Measurements from ENCODE around the gene PRRT3. TPM values are rescaled to one million over a fixed set of nuclear protein-coding genes. Genes with fewer than 3 reads are reported as not detected.

PRRT3 gene
- 1.4 TPM for total RNA-seq
- polyA plus RNA-seq: 1.6 TPM
- long read RNA-seq, donor 1: 0 reads
- long read RNA-seq, donor 2: 0 reads
- long read RNA-seq, donor 3: 0 reads
- long read RNA-seq, donor 4: 0 reads
- long read RNA-seq, donor 5, partial matches to known transcripts: 0 of 1 reads
- long read RNA-seq, donor 5, other reads (novel, unspliced or antisense): 0 of 1 reads
- long read RNA-seq, donor 6: 0 reads
- long read RNA-seq, donor 7: 0 reads
- long read RNA-seq, donor 8, partial matches to known transcripts: 0 of 1 reads
- long read RNA-seq, donor 8, other reads (novel, unspliced or antisense): 0 of 1 reads
- long read RNA-seq, donor 9: 0 reads
- long read RNA-seq, donor 10: 0 reads

GRCh38 chr3:9951962-9952805, at the start of gene PRRT3:
Gene PRRT3, minus strand, starts transcription at chr3:9952408. Its CDS starts 2,293 bp downstream, at chr3:9950115.
- peak in 3 of 9 donors; percentile 23 to 66 (median 39) for DNase-seq (ENCODE audit: low read depth in 6 of 9, low spot score in 9 of 9)
- WGBS: 4% methylated on average over 52 of the region's 52 CpGs
- Histone ChIP-seq H3K36me3 (ENCODE audit: control insufficient read depth in 2 of 2, insufficient read depth in 2 of 2, low read length in 1 of 2) (no peaks in the 10 kb centered on the region), H3K9me3 (ENCODE audit: control insufficient read depth in 2 of 2, insufficient read depth in 1 of 2, low read length in 1 of 2) (no peaks in the 10 kb centered on the region), H3K27me3 (ENCODE audit: control insufficient read depth in 2 of 2, insufficient read depth in 1 of 2, low read length in 1 of 2) (peaks cover 0 to 10% of the 10 kb centered on the region in 2 donors), H3K27ac (ENCODE audit: low read depth in 1 of 2, low read length in 1 of 2) (no peak within 1 kb of the TSS), H3K4me3 (ENCODE audit: low read length in 2 of 2) (peak within 1 kb of the TSS; percentile 50 to 58), H3K4me1 (ENCODE audit: control insufficient read depth in 2 of 2, insufficient read depth in 2 of 2, low read length in 2 of 2) (peaks cover 8 to 14% of the 10 kb centered on the region in 2 donors)

GRCh38 chr3:10000686-10001085, 48.5 kb upstream of the PRRT3 start:
- 98% methylated on average over 7 of the region's 7 CpGs for WGBS
- H3K4me1 ChIP-seq (ENCODE audit: control insufficient read depth in 2 of 2, insufficient read depth in 2 of 2, low read length in 2 of 2): no peaks in the 10 kb centered on the region
- H3K36me3 ChIP-seq (ENCODE audit: control insufficient read depth in 2 of 2, insufficient read depth in 2 of 2, low read length in 1 of 2): peaks cover 18 to 29% of the 10 kb centered on the region in 2 donors
- H3K27me3 ChIP-seq (ENCODE audit: control insufficient read depth in 2 of 2, insufficient read depth in 1 of 2, low read length in 1 of 2): no peaks in the 10 kb centered on the region
- no peaks in the 10 kb centered on the region for H3K9me3 ChIP-seq (ENCODE audit: control insufficient read depth in 2 of 2, insufficient read depth in 1 of 2, low read length in 1 of 2)
- no peak for DNase-seq (ENCODE audit: low read depth in 6 of 9, low spot score in 9 of 9)
- no peak overlapping the region for H3K27ac ChIP-seq (ENCODE audit: low read depth in 1 of 2, low read length in 1 of 2)
- H3K4me3 ChIP-seq (ENCODE audit: low read length in 2 of 2): no peak overlapping the region

- Histone ChIP-seq H3K4me3 (ENCODE audit: low read length in 2 of 2) (no peak overlapping the region), H3K4me1 (ENCODE audit: control insufficient read depth in 2 of 2, insufficient read depth in 2 of 2, low read length in 2 of 2) (no peaks in the 10 kb centered on the region), H3K36me3 (ENCODE audit: control insufficient read depth in 2 of 2, insufficient read depth in 2 of 2, low read length in 1 of 2) (peaks cover 4 to 16% of the 10 kb centered on the region in 2 donors), H3K27ac (ENCODE audit: low read depth in 1 of 2, low read length in 1 of 2) (no peak overlapping the region), H3K9me3 (ENCODE audit: control insufficient read depth in 2 of 2, insufficient read depth in 1 of 2, low read length in 1 of 2) (no peaks in the 10 kb centered on the region), H3K27me3 (ENCODE audit: control insufficient read depth in 2 of 2, insufficient read depth in 1 of 2, low read length in 1 of 2) (no peaks in the 10 kb centered on the region)
- WGBS: 96% methylated on average over 10 of the region's 10 CpGs
- DNase-seq (ENCODE audit: low read depth in 6 of 9, low spot score in 9 of 9): no peak
Observed at GRCh38 chr3:9994086-9994844, 42.1 kb upstream of the PRRT3 start.

- DNase-seq (ENCODE audit: low read depth in 6 of 9, low spot score in 9 of 9): peak in 1 of 9 donors; percentile 1
- Histone ChIP-seq H3K9me3 (ENCODE audit: control insufficient read depth in 2 of 2, insufficient read depth in 1 of 2, low read length in 1 of 2) (no peaks in the 10 kb centered on the region), H3K36me3 (ENCODE audit: control insufficient read depth in 2 of 2, insufficient read depth in 2 of 2, low read length in 1 of 2) (no peaks in the 10 kb centered on the region), H3K4me1 (ENCODE audit: control insufficient read depth in 2 of 2, insufficient read depth in 2 of 2, low read length in 2 of 2) (peaks cover 13 to 18% of the 10 kb centered on the region in 2 donors), H3K27me3 (ENCODE audit: control insufficient read depth in 2 of 2, insufficient read depth in 1 of 2, low read length in 1 of 2) (no peaks in the 10 kb centered on the region), H3K4me3 (ENCODE audit: low read length in 2 of 2) (peak overlapping the region; percentile 51 to 79), H3K27ac (ENCODE audit: low read depth in 1 of 2, low read length in 1 of 2) (peak overlapping the region; percentile 79 to 88)
- WGBS: 2% methylated on average over 17 of the region's 17 CpGs
Observed at GRCh38 chr3:9986230-9986725, 34.1 kb upstream of the PRRT3 start.

GRCh38 chr3:9980251-9980650, 28.0 kb upstream of the PRRT3 start:
- Histone ChIP-seq H3K9me3 (ENCODE audit: control insufficient read depth in 2 of 2, insufficient read depth in 1 of 2, low read length in 1 of 2) (no peaks in the 10 kb centered on the region), H3K4me3 (ENCODE audit: low read length in 2 of 2) (no peak overlapping the region), H3K36me3 (ENCODE audit: control insufficient read depth in 2 of 2, insufficient read depth in 2 of 2, low read length in 1 of 2) (peaks cover 17 to 19% of the 10 kb centered on the region in 2 donors), H3K27ac (ENCODE audit: low read depth in 1 of 2, low read length in 1 of 2) (no peak overlapping the region), H3K4me1 (ENCODE audit: control insufficient read depth in 2 of 2, insufficient read depth in 2 of 2, low read length in 2 of 2) (peaks cover under 1 to 1% of the 10 kb centered on the region in 2 donors), H3K27me3 (ENCODE audit: control insufficient read depth in 2 of 2, insufficient read depth in 1 of 2, low read length in 1 of 2) (no peaks in the 10 kb centered on the region)
- WGBS: over 99% methylated on average over 2 of the region's 2 CpGs
- DNase-seq (ENCODE audit: low read depth in 6 of 9, low spot score in 9 of 9): no peak

GRCh38 chr3:9978710-9979305, 26.6 kb upstream of the PRRT3 start:
- Histone ChIP-seq H3K36me3 (ENCODE audit: control insufficient read depth in 2 of 2, insufficient read depth in 2 of 2, low read length in 1 of 2) (peaks cover 26 to 29% of the 10 kb centered on the region in 2 donors), H3K4me1 (ENCODE audit: control insufficient read depth in 2 of 2, insufficient read depth in 2 of 2, low read length in 2 of 2) (no peaks in the 10 kb centered on the region), H3K9me3 (ENCODE audit: control insufficient read depth in 2 of 2, insufficient read depth in 1 of 2, low read length in 1 of 2) (no peaks in the 10 kb centered on the region), H3K4me3 (ENCODE audit: low read length in 2 of 2) (no peak overlapping the region), H3K27me3 (ENCODE audit: control insufficient read depth in 2 of 2, insufficient read depth in 1 of 2, low read length in 1 of 2) (no peaks in the 10 kb centered on the region), H3K27ac (ENCODE audit: low read depth in 1 of 2, low read length in 1 of 2) (no peak overlapping the region)
- no peak for DNase-seq (ENCODE audit: low read depth in 6 of 9, low spot score in 9 of 9)
- WGBS: 94% methylated on average over 8 of the region's 8 CpGs

GRCh38 chr3:9976721-9977709, 24.8 kb upstream of the PRRT3 start:
- WGBS: 87% methylated on average over 7 of the region's 7 CpGs
- no peaks in the 10 kb centered on the region for H3K4me1 ChIP-seq (ENCODE audit: control insufficient read depth in 2 of 2, insufficient read depth in 2 of 2, low read length in 2 of 2)
- no peaks in the 10 kb centered on the region for H3K9me3 ChIP-seq (ENCODE audit: control insufficient read depth in 2 of 2, insufficient read depth in 1 of 2, low read length in 1 of 2)
- H3K27me3 ChIP-seq (ENCODE audit: control insufficient read depth in 2 of 2, insufficient read depth in 1 of 2, low read length in 1 of 2): no peaks in the 10 kb centered on the region
- H3K36me3 ChIP-seq (ENCODE audit: control insufficient read depth in 2 of 2, insufficient read depth in 2 of 2, low read length in 1 of 2): peaks cover 32 to 37% of the 10 kb centered on the region in 2 donors
- H3K4me3 ChIP-seq (ENCODE audit: low read length in 2 of 2): no peak overlapping the region
- DNase-seq (ENCODE audit: low read depth in 6 of 9, low spot score in 9 of 9): no peak
- H3K27ac ChIP-seq (ENCODE audit: low read depth in 1 of 2, low read length in 1 of 2): no peak overlapping the region
